Activated CD8-positive, alpha-beta T cell treated with anti-CD3 and anti-CD28 coated beads for 36 hours (primary cell): ENCODE measurements around the gene LNP1. TPM values are rescaled to one million over a fixed set of nuclear protein-coding genes. Genes with fewer than 3 reads are reported as not detected.

Source experiments
- ATAC-seq: fragments of 200-7000 bp; cut with Tn5 transposase; one replicate; pipeline ENCODE4 v1.10.0; 2021; ENCODE audit warnings: mild to moderate bottlenecking, moderate library complexity
- CTCF ChIA-PET: fragments of 350-600 bp; sonication (Branson Sonifier 250); formaldehyde crosslinking; loops from one replicate; lab custom pipeline; 2021; ENCODE audit warnings: antibody characterized with exemption; lab: Charles Lee
- POLR2A ChIA-PET: fragments of 350-600 bp; sonication (Branson Sonifier 250); formaldehyde crosslinking; loops from one replicate; lab custom pipeline; 2021; ENCODE audit warnings: antibody characterized with exemption; lab: Charles Lee
- DNase-seq: peaks from one replicate; pipeline ENCODE4 v3.0.0-alpha.2; 2020
- H3K27ac Mint-ChIP-seq: one replicate; pipeline ENCODE4 v1.8.0; 2021; ENCODE audit warnings: mild to moderate bottlenecking, mixed read lengths
- H3K27me3 Mint-ChIP-seq: one replicate; pipeline ENCODE4 v1.8.0; 2021; ENCODE audit warnings: mixed read lengths
- H3K36me3 Mint-ChIP-seq: one replicate; pipeline ENCODE4 v1.8.0; 2021; ENCODE audit warnings: low read depth, mixed read lengths
- H3K4me1 Mint-ChIP-seq: one replicate; pipeline ENCODE4 v1.8.0; 2021; ENCODE audit warnings: low read depth, mixed read lengths
- H3K4me3 Mint-ChIP-seq: one replicate; pipeline ENCODE4 v1.8.0; 2021; ENCODE audit warnings: mild to moderate bottlenecking, moderate library complexity, mixed read lengths
- H3K9me3 Mint-ChIP-seq: one replicate; pipeline ENCODE4 v1.8.0; 2021; ENCODE audit warnings: mixed read lengths
- intact Hi-C: fragments of 100-400 bp; cut with micrococcal nuclease; formaldehyde crosslinking; loops from one replicate; pipeline ENCODE4 v1.10.0; 2022
- total RNA-seq, 2 experiments: library from RNA; stranded (reverse); gene quantifications; one replicate each; pipeline ENCODE4 v1.2.3, GENCODE V29; 2021
- TF ChIP-seq, protein P1 (sequence below): fragments of 200-600 bp; IDR thresholded peaks from one replicate; pipeline ENCODE4 v1.8.0; 2022; ENCODE audit warnings: antibody characterized with exemption, mild to moderate bottlenecking

LNP1 gene
- total RNA-seq, 2 experiments from 2014 or later = 2.5 TPM

DNA sequence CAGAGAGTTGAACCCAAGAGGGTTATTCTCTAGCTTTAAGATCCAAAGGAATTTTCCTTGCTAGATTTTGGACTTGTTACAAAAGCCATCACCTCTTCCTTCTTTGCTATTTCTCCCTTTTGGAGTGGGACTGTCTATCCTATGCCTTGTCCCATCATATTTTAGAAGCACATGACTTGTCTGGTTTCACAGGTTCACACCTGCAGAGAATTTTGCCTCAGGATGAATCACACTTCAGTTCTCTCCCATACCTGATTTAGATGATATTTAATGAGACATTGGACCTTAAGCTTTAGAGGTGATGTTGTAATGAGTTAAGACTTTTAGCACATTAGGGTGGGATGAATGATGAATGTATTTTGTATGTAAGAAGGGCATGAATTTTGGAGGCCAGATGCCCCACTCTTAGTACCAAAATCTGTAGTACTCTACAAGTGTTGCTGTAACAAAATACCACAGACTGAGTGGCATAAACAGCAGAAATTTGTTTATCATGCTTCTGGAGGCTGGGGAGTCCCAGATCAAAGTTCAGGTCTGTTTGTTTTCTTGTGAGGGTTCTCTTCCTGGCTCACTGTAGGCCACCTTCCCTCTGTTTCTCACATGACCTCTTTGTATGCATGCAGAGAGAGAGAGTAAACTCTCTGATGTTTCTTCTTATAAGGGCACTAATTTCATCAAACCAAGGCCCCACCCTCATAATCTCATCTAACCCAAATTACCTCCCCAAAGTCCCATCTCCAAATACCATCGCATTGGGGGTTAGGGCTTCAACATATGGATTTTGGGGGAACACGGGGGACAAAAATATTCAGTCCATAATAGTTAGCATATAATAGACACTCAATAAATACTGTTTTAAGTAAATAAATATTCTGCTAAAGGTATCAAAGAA lies 10.0 kb downstream of the LNP1 start:
- TF ChIP-seq, protein P1, sequence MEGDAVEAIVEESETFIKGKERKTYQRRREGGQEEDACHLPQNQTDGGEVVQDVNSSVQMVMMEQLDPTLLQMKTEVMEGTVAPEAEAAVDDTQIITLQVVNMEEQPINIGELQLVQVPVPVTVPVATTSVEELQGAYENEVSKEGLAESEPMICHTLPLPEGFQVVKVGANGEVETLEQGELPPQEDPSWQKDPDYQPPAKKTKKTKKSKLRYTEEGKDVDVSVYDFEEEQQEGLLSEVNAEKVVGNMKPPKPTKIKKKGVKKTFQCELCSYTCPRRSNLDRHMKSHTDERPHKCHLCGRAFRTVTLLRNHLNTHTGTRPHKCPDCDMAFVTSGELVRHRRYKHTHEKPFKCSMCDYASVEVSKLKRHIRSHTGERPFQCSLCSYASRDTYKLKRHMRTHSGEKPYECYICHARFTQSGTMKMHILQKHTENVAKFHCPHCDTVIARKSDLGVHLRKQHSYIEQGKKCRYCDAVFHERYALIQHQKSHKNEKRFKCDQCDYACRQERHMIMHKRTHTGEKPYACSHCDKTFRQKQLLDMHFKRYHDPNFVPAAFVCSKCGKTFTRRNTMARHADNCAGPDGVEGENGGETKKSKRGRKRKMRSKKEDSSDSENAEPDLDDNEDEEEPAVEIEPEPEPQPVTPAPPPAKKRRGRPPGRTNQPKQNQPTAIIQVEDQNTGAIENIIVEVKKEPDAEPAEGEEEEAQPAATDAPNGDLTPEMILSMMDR = no peak
- DNase-seq (no peak), ATAC-seq (no peak)
- H3K4me3 Mint-ChIP-seq = no peak overlapping the region
- H3K9me3 Mint-ChIP-seq = peaks cover 29% of the 10 kb centered on the region
- CTCF ChIA-PET = interaction anchor here (1.0 to 1.3 kb wide), 2 partner anchors 19 to 51 kb away, joined by 3 read pairs; no protein-coding TSS in a partner anchor
- no peaks in the 10 kb centered on the region for H3K4me1 Mint-ChIP-seq
- POLR2A ChIA-PET = interaction anchor here (2.9 kb wide), 1 partner anchor 10 kb away, joined by 16 read pairs; the partner anchor contains the start of genes LNP1 and TOMM70
- H3K36me3 Mint-ChIP-seq = peaks cover 44% of the 10 kb centered on the region
- intact Hi-C loops = no loop called here
- no peaks in the 10 kb centered on the region for H3K27me3 Mint-ChIP-seq
- no peak overlapping the region for H3K27ac Mint-ChIP-seq

DNA sequence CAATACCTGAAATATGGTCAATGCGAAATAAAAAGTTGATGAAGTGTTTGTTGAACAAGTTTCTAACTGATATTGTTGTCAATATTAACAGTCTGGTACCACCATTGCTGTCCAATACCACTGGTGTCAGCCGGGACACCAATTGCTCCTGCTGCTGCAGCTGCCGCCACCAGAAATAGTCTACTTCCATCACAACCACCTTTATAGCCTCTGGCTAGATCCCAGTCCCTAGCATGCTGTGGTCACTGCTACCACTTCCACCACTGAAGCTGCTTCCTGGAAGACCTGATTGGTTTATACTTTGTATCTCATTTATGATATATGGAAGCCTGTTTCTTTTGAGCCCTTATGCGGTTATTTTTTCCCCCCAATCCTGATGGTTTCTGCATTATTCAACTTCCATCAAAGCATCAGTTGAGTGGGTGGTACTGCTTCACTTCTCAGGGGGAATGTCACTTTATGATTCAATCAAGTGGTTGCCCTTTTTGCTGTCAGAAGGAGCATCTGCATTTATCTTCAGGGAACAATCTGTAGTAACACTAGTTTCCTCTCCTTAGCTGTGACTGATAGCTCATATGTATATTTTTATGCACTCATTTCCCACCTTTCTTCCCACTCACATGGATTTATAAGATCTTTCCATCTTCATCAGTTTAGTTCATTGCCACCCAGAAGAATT lies 11.7 kb downstream of the LNP1 start:
- no peaks in the 10 kb centered on the region for H3K4me1 Mint-ChIP-seq
- TF ChIP-seq, protein P1 = no peak
- CTCF ChIA-PET = no interaction called here
- peaks cover 35% of the 10 kb centered on the region for H3K36me3 Mint-ChIP-seq
- POLR2A ChIA-PET = no interaction called here
- H3K27ac Mint-ChIP-seq = no peak overlapping the region
- H3K4me3 Mint-ChIP-seq = no peak overlapping the region
- ATAC-seq = no peak
- intact Hi-C loops = no loop called here
- no peak for DNase-seq
- H3K27me3 Mint-ChIP-seq = no peaks in the 10 kb centered on the region
- peaks cover 19% of the 10 kb centered on the region for H3K9me3 Mint-ChIP-seq

DNA sequence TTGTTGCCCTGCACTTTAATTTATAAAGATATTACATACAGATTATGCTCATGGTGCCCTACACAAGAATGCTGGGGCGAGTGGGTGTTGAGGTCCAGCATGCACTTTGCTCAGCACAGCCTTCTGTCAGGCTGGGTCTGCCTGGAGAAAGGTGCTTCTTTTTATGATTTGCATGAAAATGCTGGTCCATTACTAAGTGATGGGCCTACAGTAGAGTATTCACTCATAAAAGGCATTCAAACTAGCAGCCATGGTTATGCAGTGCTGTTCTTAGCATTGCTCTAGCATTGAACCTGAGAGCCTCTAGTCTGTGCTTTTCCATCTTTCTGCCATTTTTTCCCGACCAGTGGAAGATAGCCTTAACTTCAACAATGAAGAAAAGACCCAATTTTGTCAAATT lies 12.3 kb downstream of the LNP1 start:
- intact Hi-C loops = no loop called here
- TF ChIP-seq, protein P1 = no peak
- peaks cover 31% of the 10 kb centered on the region for H3K36me3 Mint-ChIP-seq
- ChIA-PET POLR2A (no interaction called here), CTCF (interaction anchor here (1.0 kb wide), 1 partner anchor 8 kb away, joined by 3 read pairs; no protein-coding TSS in a partner anchor)
- no peaks in the 10 kb centered on the region for H3K4me1 Mint-ChIP-seq
- ATAC-seq (no peak), DNase-seq (no peak)
- H3K27ac Mint-ChIP-seq = no peak overlapping the region
- no peak overlapping the region for H3K4me3 Mint-ChIP-seq
- H3K9me3 Mint-ChIP-seq = peaks cover 18% of the 10 kb centered on the region
- H3K27me3 Mint-ChIP-seq = no peaks in the 10 kb centered on the region

DNA sequence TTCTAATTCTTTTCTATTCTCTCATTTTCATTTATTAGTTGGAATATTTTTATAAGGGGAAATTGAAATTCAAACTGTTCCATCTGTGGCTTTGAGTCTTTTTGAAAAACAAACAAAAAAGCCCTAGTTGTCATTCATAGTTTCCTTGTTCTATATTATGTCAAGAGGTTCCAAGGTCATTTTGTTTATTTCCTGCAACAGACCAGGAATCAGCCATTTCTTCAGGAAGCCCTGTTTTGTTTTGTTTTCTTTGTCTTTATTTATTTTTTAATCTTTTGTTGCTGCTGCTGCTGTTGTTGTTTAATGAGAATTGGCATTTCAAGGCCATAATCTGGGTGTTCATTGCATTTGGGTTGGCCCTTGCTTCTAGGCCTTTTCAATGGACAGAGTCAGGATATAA lies 14.8 kb downstream of the LNP1 start:
- peaks cover 14% of the 10 kb centered on the region for H3K9me3 Mint-ChIP-seq
- peaks cover 23% of the 10 kb centered on the region for H3K36me3 Mint-ChIP-seq
- no peaks in the 10 kb centered on the region for H3K27me3 Mint-ChIP-seq
- ATAC-seq = no peak
- H3K27ac Mint-ChIP-seq = no peak overlapping the region
- intact Hi-C loops = no loop called here
- no peak overlapping the region for H3K4me3 Mint-ChIP-seq
- no peak for DNase-seq
- H3K4me1 Mint-ChIP-seq = no peaks in the 10 kb centered on the region
- POLR2A ChIA-PET = no interaction called here
- CTCF ChIA-PET = no interaction called here
- TF ChIP-seq, protein P1 = no peak

DNA sequence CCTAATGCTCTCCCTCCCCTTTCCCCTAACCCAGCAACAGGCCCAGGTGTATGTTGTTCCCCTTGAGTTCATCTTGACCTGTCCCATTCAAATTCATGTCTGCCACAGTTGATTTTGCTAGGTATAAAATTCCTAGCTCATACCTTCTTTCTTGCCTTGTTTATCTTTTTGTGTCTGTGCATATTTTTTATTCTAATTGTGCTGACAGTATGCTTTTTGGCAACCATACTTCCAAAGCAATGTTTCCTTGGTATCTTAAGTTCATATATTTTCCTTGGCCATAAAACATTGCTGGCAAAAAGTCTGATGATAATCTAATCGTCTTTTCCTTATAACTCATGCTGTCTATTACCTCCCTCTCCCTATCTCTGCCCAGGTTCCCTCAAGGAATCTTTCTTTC lies 15.5 kb downstream of the LNP1 start:
- intact Hi-C loops = no loop called here
- DNase-seq (no peak), ATAC-seq (no peak)
- Mint-ChIP-seq H3K36me3 (peaks cover 19% of the 10 kb centered on the region), H3K9me3 (peaks cover 13% of the 10 kb centered on the region), H3K27ac (no peak overlapping the region), H3K4me1 (no peaks in the 10 kb centered on the region), H3K27me3 (no peaks in the 10 kb centered on the region), H3K4me3 (no peak overlapping the region)
- CTCF ChIA-PET = no interaction called here
- POLR2A ChIA-PET = no interaction called here
- TF ChIP-seq, protein P1 = no peak
